ENCODE data around the gene CDON.

Gene CDON

DNA sequence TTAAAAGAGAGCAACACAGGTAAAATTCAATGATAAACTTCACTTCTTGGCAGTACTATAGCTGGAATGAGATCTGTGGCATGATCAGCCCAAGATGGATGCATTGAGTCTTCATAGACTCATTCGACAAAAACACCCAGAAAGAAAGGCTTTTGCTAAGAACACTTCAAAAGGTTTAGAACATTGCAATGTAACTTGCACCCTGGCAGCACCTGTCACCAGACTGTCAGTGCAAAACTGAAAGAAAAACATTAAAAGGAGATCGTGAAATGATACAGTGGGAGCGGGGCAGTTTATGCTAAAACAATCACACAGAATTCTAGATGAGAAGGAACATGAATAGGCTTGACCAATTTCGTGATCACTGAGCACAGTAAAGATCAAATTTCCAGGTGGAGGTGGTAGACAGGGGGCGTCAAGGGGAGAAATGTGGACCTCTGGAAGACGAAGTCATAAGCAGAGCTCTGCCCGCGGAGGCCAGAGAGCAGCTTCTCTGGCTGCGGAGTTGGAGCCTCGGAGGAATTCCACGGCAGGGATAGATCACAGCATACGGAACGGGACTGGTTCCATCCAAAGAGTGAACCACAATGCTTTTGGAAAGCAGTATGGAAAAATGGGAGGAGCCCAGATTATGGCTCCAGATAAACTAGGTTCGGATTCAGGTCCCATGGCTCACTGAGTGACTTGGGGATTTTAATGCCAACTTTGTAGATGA is 104.9 kb downstream of the CDON start:
- no peak overlapping the region for H3K27ac ChIP-seq (replicated peaks)
- no peak overlapping the region for H3K4me3 ChIP-seq (replicated peaks; ENCODE audit: insufficient read depth, low read length)
- no peak for DNase-seq (ENCODE audit: low read depth in 1 of 2, low spot score in 1 of 2)
- TF ChIP-seq, protein P1, sequence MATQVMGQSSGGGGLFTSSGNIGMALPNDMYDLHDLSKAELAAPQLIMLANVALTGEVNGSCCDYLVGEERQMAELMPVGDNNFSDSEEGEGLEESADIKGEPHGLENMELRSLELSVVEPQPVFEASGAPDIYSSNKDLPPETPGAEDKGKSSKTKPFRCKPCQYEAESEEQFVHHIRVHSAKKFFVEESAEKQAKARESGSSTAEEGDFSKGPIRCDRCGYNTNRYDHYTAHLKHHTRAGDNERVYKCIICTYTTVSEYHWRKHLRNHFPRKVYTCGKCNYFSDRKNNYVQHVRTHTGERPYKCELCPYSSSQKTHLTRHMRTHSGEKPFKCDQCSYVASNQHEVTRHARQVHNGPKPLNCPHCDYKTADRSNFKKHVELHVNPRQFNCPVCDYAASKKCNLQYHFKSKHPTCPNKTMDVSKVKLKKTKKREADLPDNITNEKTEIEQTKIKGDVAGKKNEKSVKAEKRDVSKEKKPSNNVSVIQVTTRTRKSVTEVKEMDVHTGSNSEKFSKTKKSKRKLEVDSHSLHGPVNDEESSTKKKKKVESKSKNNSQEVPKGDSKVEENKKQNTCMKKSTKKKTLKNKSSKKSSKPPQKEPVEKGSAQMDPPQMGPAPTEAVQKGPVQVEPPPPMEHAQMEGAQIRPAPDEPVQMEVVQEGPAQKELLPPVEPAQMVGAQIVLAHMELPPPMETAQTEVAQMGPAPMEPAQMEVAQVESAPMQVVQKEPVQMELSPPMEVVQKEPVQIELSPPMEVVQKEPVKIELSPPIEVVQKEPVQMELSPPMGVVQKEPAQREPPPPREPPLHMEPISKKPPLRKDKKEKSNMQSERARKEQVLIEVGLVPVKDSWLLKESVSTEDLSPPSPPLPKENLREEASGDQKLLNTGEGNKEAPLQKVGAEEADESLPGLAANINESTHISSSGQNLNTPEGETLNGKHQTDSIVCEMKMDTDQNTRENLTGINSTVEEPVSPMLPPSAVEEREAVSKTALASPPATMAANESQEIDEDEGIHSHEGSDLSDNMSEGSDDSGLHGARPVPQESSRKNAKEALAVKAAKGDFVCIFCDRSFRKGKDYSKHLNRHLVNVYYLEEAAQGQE (IDR thresholded peaks at IDR 0.05; ENCODE audit: insufficient replicate concordance, low read depth): no peak
- no peak for TF ChIP-seq GABPA (IDR thresholded peaks at IDR 0.05; ENCODE audit: low read depth)
- TF ChIP-seq SPI1 (IDR thresholded peaks at IDR 0.05; ENCODE audit: borderline replicate concordance, low read depth): no peak
- no peak for TF ChIP-seq POLR2AphosphoS5 (IDR thresholded peaks at IDR 0.05; ENCODE audit: low read depth)
- TF ChIP-seq, protein P2, sequence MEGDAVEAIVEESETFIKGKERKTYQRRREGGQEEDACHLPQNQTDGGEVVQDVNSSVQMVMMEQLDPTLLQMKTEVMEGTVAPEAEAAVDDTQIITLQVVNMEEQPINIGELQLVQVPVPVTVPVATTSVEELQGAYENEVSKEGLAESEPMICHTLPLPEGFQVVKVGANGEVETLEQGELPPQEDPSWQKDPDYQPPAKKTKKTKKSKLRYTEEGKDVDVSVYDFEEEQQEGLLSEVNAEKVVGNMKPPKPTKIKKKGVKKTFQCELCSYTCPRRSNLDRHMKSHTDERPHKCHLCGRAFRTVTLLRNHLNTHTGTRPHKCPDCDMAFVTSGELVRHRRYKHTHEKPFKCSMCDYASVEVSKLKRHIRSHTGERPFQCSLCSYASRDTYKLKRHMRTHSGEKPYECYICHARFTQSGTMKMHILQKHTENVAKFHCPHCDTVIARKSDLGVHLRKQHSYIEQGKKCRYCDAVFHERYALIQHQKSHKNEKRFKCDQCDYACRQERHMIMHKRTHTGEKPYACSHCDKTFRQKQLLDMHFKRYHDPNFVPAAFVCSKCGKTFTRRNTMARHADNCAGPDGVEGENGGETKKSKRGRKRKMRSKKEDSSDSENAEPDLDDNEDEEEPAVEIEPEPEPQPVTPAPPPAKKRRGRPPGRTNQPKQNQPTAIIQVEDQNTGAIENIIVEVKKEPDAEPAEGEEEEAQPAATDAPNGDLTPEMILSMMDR (IDR thresholded peaks at IDR 0.05; ENCODE audit: insufficient read depth, low read length): no peak
- no peaks in the 10 kb centered on the region for H3K27me3 ChIP-seq (ENCODE audit: insufficient read depth, poor library complexity, severe bottlenecking)

DNA sequence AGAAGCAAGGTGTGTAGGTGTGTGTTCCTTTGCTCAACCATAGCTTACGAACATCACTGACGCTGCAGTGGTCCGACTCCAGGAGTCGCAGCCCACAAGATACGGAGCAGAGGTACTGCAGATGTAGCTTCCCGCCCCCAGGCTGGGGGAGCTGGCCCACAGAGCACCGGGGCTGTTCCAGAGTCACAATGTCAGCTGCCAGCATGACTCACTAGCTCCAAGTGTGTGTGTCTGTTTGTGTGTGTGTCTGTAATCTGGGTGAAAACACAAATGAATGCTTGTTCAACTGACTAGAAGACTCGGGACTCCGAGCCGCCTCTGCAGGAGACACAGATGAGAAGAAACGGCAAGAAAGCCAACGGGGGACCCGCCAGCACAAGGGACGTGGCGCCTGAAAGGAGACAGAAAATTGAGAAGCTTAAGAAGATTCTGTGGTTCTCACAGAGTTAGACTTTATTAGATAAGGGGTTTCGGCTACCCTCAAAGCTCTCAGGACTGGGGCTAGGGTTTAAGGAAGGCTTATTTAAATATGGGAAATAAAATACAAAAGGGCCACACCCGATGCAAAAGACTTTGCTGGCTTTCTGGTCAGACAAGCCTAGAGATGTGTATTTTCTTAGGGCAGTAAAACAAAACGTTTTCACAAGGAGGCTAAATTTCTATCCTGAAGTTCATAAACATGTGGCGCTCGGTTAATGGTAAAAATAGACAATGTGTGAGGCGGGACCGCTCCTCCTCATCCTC is 106.1 kb downstream of the CDON start:
- Histone ChIP-seq H3K27me3 (ENCODE audit: insufficient read depth, poor library complexity, severe bottlenecking) (no peaks in the 10 kb centered on the region), H3K4me3 (replicated peaks; ENCODE audit: insufficient read depth, low read length) (no peak overlapping the region), H3K27ac (replicated peaks) (no peak overlapping the region)
- TF ChIP-seq, protein P1 (IDR thresholded peaks at IDR 0.05; ENCODE audit: insufficient replicate concordance, low read depth): no peak
- TF ChIP-seq POLR2AphosphoS5 (IDR thresholded peaks at IDR 0.05; ENCODE audit: low read depth) (no peak), GABPA (IDR thresholded peaks at IDR 0.05; ENCODE audit: low read depth) (no peak), SPI1 (IDR thresholded peaks at IDR 0.05; ENCODE audit: borderline replicate concordance, low read depth) (no peak)
- TF ChIP-seq, protein P2 (IDR thresholded peaks at IDR 0.05; ENCODE audit: insufficient read depth, low read length): no peak
- no peak for DNase-seq (ENCODE audit: low read depth in 1 of 2, low spot score in 1 of 2)

DNA sequence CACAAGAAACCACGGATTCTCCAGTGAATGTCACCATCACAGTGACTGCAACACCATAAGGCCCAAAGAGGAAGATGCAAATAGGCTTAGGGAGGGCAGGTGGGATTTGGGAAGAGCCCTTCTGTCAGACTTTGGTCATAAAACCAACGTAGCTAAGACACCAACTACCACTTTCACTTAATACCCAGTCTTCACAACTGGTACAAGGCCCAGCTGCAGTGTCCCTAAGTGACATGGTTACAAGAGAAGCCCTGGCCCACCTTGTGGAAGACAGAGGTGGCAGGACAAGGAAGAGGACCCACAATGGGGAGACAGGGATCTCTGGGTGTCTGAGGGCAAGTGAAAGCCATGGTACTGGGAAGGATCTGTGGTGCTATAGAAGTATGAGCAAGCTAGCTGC is 106.8 kb downstream of the CDON start:
- no peak overlapping the region for H3K27ac ChIP-seq (replicated peaks)
- DNase-seq (ENCODE audit: low read depth in 1 of 2, low spot score in 1 of 2): no peak
- H3K4me3 ChIP-seq (replicated peaks; ENCODE audit: insufficient read depth, low read length): no peak overlapping the region
- H3K27me3 ChIP-seq (ENCODE audit: insufficient read depth, poor library complexity, severe bottlenecking): no peaks in the 10 kb centered on the region
- TF ChIP-seq SPI1 (IDR thresholded peaks at IDR 0.05; ENCODE audit: borderline replicate concordance, low read depth) (no peak), GABPA (IDR thresholded peaks at IDR 0.05; ENCODE audit: low read depth) (no peak), POLR2AphosphoS5 (IDR thresholded peaks at IDR 0.05; ENCODE audit: low read depth) (no peak)
- TF ChIP-seq, protein P1 (IDR thresholded peaks at IDR 0.05; ENCODE audit: insufficient replicate concordance, low read depth): no peak
- TF ChIP-seq, protein P2 (IDR thresholded peaks at IDR 0.05; ENCODE audit: insufficient read depth, low read length): no peak

All from HL-60 (cell line).